Measurements from ENCODE around the gene GALNT2.

Gene GALNT2

GRCh38 chr1:230249695-230250480 is 182.8 kb downstream of the GALNT2 start:
- Histone ChIP-seq H3K27ac (ENCODE audit: low read depth, low read length) (no peak overlapping the region), H3K27me3 (ENCODE audit: insufficient read depth, low read length) (no peaks in the 10 kb centered on the region), H3K4me3 (ENCODE audit: low read depth, low read length) (no peak overlapping the region), H3K36me3 (ENCODE audit: insufficient read depth, low read length) (peaks cover 49% of the 10 kb centered on the region), H3K79me2 (ENCODE audit: control insufficient read depth, insufficient read depth, low read length, unreplicated experiment) (no peaks in the 10 kb centered on the region), H2AFZ (ENCODE audit: low read length, unreplicated experiment) (no peak overlapping the region), H3K4me1 (ENCODE audit: control insufficient read depth, insufficient read depth, low read length, unreplicated experiment) (peaks cover 11% of the 10 kb centered on the region)

- Histone ChIP-seq H3K4me3 (ENCODE audit: low read depth, low read length) (no peak overlapping the region), H2AFZ (ENCODE audit: low read length, unreplicated experiment) (no peak overlapping the region), H3K27me3 (ENCODE audit: insufficient read depth, low read length) (no peaks in the 10 kb centered on the region), H3K4me1 (ENCODE audit: control insufficient read depth, insufficient read depth, low read length, unreplicated experiment) (peaks cover 11% of the 10 kb centered on the region), H3K27ac (ENCODE audit: low read depth, low read length) (no peak overlapping the region), H3K36me3 (ENCODE audit: insufficient read depth, low read length) (peaks cover 46% of the 10 kb centered on the region), H3K79me2 (ENCODE audit: control insufficient read depth, insufficient read depth, low read length, unreplicated experiment) (no peaks in the 10 kb centered on the region)
Measured at GRCh38 chr1:230250666-230251065, 183.6 kb downstream of the GALNT2 start.

- Histone ChIP-seq H3K27me3 (ENCODE audit: insufficient read depth, low read length) (no peaks in the 10 kb centered on the region), H3K36me3 (ENCODE audit: insufficient read depth, low read length) (peaks cover 45% of the 10 kb centered on the region), H3K27ac (ENCODE audit: low read depth, low read length) (no peak overlapping the region)
Measured at GRCh38 chr1:230251644-230252191, 184.7 kb downstream of the GALNT2 start.

DNA sequence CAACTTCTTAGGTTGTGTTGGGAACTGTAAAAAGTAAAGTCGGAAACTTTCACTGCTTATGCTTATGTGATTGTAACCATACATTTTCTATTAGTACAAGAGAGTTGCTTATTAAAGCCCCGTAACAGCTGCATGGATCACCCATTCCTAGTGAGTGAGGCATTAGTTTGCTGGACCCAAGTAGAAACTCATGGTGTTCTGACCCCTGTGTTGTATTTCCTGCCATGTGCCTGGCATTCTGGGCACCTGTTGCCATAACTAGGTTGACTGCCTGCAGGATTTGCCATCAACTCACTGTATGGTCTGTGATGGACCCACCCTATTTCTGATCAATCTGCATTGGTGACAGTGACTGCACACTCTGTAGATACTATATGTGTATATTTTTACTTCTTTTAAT is 186.1 kb downstream of the GALNT2 start:
- no peak overlapping the region for H3K4me3 ChIP-seq (ENCODE audit: low read depth, low read length)
- H2AFZ ChIP-seq (ENCODE audit: low read length, unreplicated experiment) = no peak overlapping the region
- no peak overlapping the region for H3K27ac ChIP-seq (ENCODE audit: low read depth, low read length)
- H3K36me3 ChIP-seq (ENCODE audit: insufficient read depth, low read length) = peaks cover 45% of the 10 kb centered on the region
- no peaks in the 10 kb centered on the region for H3K79me2 ChIP-seq (ENCODE audit: control insufficient read depth, insufficient read depth, low read length, unreplicated experiment)
- no peaks in the 10 kb centered on the region for H3K27me3 ChIP-seq (ENCODE audit: insufficient read depth, low read length)
- peaks cover 11% of the 10 kb centered on the region for H3K4me1 ChIP-seq (ENCODE audit: control insufficient read depth, insufficient read depth, low read length, unreplicated experiment)

More at GRCh38 chr1:230251644-230252191, 184.7 kb downstream of the GALNT2 start:
- H3K79me2 ChIP-seq (ENCODE audit: control insufficient read depth, insufficient read depth, low read length, unreplicated experiment) = no peaks in the 10 kb centered on the region
- no peak overlapping the region for H3K4me3 ChIP-seq (ENCODE audit: low read depth, low read length)
- peaks cover 11% of the 10 kb centered on the region for H3K4me1 ChIP-seq (ENCODE audit: control insufficient read depth, insufficient read depth, low read length, unreplicated experiment)
- H2AFZ ChIP-seq (ENCODE audit: low read length, unreplicated experiment) = no peak overlapping the region

DNA sequence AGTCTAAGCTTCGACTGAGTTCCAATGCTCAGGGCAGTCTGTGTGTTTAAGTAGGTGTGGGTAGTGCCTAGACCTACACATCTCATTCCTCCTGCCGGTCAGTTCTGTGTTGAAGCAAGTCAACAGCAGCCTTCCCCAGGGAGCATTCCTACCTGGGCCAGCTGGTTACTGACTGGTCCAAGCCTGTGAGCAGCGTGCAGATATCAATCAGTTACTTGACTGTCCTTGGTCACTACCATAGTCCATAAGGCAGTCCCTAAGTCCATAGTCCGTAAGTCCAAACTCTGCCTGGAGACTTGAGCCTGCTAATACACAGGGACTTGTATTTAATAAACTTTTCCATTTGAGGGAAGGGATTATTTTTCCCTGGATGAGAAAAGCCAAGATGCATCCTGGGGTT is 187.2 kb downstream of the GALNT2 start:
- no peak overlapping the region for H3K4me3 ChIP-seq (ENCODE audit: low read depth, low read length)
- no peaks in the 10 kb centered on the region for H3K4me1 ChIP-seq (ENCODE audit: control insufficient read depth, insufficient read depth, low read length, unreplicated experiment)
- no peak overlapping the region for H2AFZ ChIP-seq (ENCODE audit: low read length, unreplicated experiment)
- peaks cover 49% of the 10 kb centered on the region for H3K36me3 ChIP-seq (ENCODE audit: insufficient read depth, low read length)
- H3K27ac ChIP-seq (ENCODE audit: low read depth, low read length) = no peak overlapping the region
- no peaks in the 10 kb centered on the region for H3K27me3 ChIP-seq (ENCODE audit: insufficient read depth, low read length)
- H3K79me2 ChIP-seq (ENCODE audit: control insufficient read depth, insufficient read depth, low read length, unreplicated experiment) = no peaks in the 10 kb centered on the region

DNA sequence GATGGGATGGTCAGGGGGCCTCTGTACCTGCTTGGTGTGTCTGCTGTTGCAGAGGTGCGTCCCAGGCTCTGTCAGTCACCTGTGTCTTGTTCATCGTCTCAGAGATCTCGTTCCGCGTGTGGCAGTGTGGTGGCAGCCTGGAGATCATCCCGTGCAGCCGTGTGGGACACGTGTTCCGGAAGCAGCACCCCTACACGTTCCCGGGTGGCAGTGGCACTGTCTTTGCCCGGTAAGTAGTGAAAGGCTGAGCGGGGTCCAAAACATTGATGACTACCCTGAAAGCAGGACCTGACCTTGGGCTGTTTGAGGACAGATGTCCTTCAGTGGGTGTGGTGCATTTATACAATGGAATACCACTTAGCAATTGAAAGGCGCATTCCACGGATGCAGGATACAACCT is 188.1 kb downstream of the GALNT2 start:
- H3K79me2 ChIP-seq (ENCODE audit: control insufficient read depth, insufficient read depth, low read length, unreplicated experiment) = no peaks in the 10 kb centered on the region
- H2AFZ ChIP-seq (ENCODE audit: low read length, unreplicated experiment) = no peak overlapping the region
- H3K4me1 ChIP-seq (ENCODE audit: control insufficient read depth, insufficient read depth, low read length, unreplicated experiment) = no peaks in the 10 kb centered on the region
- H3K27ac ChIP-seq (ENCODE audit: low read depth, low read length) = no peak overlapping the region
- H3K27me3 ChIP-seq (ENCODE audit: insufficient read depth, low read length) = no peaks in the 10 kb centered on the region
- H3K36me3 ChIP-seq (ENCODE audit: insufficient read depth, low read length) = peaks cover 40% of the 10 kb centered on the region
- no peak overlapping the region for H3K4me3 ChIP-seq (ENCODE audit: low read depth, low read length)

GRCh38 chr1:230255991-230256390 is 189.0 kb downstream of the GALNT2 start:
- peaks cover 36% of the 10 kb centered on the region for H3K36me3 ChIP-seq (ENCODE audit: insufficient read depth, low read length)
- H3K27me3 ChIP-seq (ENCODE audit: insufficient read depth, low read length) = no peaks in the 10 kb centered on the region
- H2AFZ ChIP-seq (ENCODE audit: low read length, unreplicated experiment) = no peak overlapping the region
- no peak overlapping the region for H3K27ac ChIP-seq (ENCODE audit: low read depth, low read length)
- no peaks in the 10 kb centered on the region for H3K4me1 ChIP-seq (ENCODE audit: control insufficient read depth, insufficient read depth, low read length, unreplicated experiment)
- H3K79me2 ChIP-seq (ENCODE audit: control insufficient read depth, insufficient read depth, low read length, unreplicated experiment) = no peaks in the 10 kb centered on the region
- no peak overlapping the region for H3K4me3 ChIP-seq (ENCODE audit: low read depth, low read length)

GRCh38 chr1:230256896-230257295 is 189.9 kb downstream of the GALNT2 start:
- no peak overlapping the region for H2AFZ ChIP-seq (ENCODE audit: low read length, unreplicated experiment)
- no peaks in the 10 kb centered on the region for H3K4me1 ChIP-seq (ENCODE audit: control insufficient read depth, insufficient read depth, low read length, unreplicated experiment)
- no peaks in the 10 kb centered on the region for H3K27me3 ChIP-seq (ENCODE audit: insufficient read depth, low read length)
- no peaks in the 10 kb centered on the region for H3K79me2 ChIP-seq (ENCODE audit: control insufficient read depth, insufficient read depth, low read length, unreplicated experiment)
- peaks cover 28% of the 10 kb centered on the region for H3K36me3 ChIP-seq (ENCODE audit: insufficient read depth, low read length)
- H3K4me3 ChIP-seq (ENCODE audit: low read depth, low read length) = no peak overlapping the region
- no peak overlapping the region for H3K27ac ChIP-seq (ENCODE audit: low read depth, low read length)

DNA sequence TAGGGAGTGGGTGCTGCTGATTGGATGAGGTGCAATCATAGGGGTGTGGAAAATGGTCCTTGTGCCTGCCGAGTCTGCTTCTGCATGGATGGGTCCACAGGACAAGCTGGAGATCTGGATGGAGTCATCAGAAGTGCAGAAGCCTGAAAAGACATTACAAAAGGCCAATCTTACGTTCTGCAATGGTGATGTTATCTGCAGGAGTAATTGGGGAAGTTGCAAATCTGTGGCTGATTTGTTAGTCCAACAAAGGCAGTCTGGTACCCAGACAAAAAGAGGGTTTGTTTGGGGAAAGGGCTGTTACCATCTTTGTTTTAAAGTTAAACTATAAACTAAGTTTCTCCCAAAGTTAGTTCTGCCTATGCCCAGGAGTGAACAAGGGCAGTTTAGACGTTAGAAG is 192.6 kb downstream of the GALNT2 start:
- H3K4me1 ChIP-seq (ENCODE audit: control insufficient read depth, insufficient read depth, low read length, unreplicated experiment) = no peaks in the 10 kb centered on the region
- no peaks in the 10 kb centered on the region for H3K27me3 ChIP-seq (ENCODE audit: insufficient read depth, low read length)
- peaks cover 14% of the 10 kb centered on the region; the same call in 1 of the 2 replicates for H3K36me3 ChIP-seq (ENCODE audit: insufficient read depth, low read length)
- H2AFZ ChIP-seq (ENCODE audit: low read length, unreplicated experiment) = no peak overlapping the region
- no peak overlapping the region for H3K27ac ChIP-seq (ENCODE audit: low read depth, low read length)
- H3K79me2 ChIP-seq (ENCODE audit: control insufficient read depth, insufficient read depth, low read length, unreplicated experiment) = no peaks in the 10 kb centered on the region
- no peak overlapping the region for H3K4me3 ChIP-seq (ENCODE audit: low read depth, low read length)

- Histone ChIP-seq H3K27me3 (ENCODE audit: insufficient read depth, low read length) (no peaks in the 10 kb centered on the region), H3K79me2 (ENCODE audit: control insufficient read depth, insufficient read depth, low read length, unreplicated experiment) (no peaks in the 10 kb centered on the region), H3K36me3 (ENCODE audit: insufficient read depth, low read length) (0 out of 2 replicates have a peak, but pooled peaks cover 8% of the 10 kb centered on the region), H3K4me3 (ENCODE audit: low read depth, low read length) (no peak overlapping the region), H3K4me1 (ENCODE audit: control insufficient read depth, insufficient read depth, low read length, unreplicated experiment) (no peaks in the 10 kb centered on the region), H3K27ac (ENCODE audit: low read depth, low read length) (no peak overlapping the region), H2AFZ (ENCODE audit: low read length, unreplicated experiment) (no peak overlapping the region)
Measured at GRCh38 chr1:230260831-230261230, 193.8 kb downstream of the GALNT2 start.
